H9 (cell line): ENCODE results near the gene TOP3B. TPM values are rescaled to one million over a fixed set of nuclear protein-coding genes. Genes with fewer than 3 reads are reported as not detected.

ENCODE experiments used
- DNase-seq: peaks from one replicate; pipeline ENCODE4 v3.0.0-alpha.2; 2017
- H2AFZ ChIP-seq: one replicate; pipeline ENCODE4 v1.6.1; 2013; ENCODE audit warnings: mild to moderate bottlenecking, low read length, control low read depth, moderate library complexity
- H2AK5ac ChIP-seq: 2 replicates; pipeline ENCODE4 v1.6.1; 2013; ENCODE audit warnings: low read length, control low read depth, mixed read lengths; ENCODE audit not compliant: insufficient read length
- H2BK120ac ChIP-seq: one replicate; pipeline ENCODE4 v1.6.1; 2013; ENCODE audit warnings: low read depth, mild to moderate bottlenecking, low read length, control low read depth, inconsistent platforms; ENCODE audit not compliant: poor library complexity, severe bottlenecking
- H2BK12ac ChIP-seq: 2 replicates; pipeline ENCODE4 v1.6.1; 2013; ENCODE audit warnings: low read length, control low read depth, mixed read lengths, low read depth; ENCODE audit not compliant: insufficient read length
- H2BK15ac ChIP-seq: 2 replicates; pipeline ENCODE4 v1.6.1; 2013; ENCODE audit warnings: low read depth, low read length, control low read depth
- H2BK20ac ChIP-seq: one replicate; pipeline ENCODE4 v1.6.1; 2013; ENCODE audit warnings: low read depth, mild to moderate bottlenecking, low read length, control low read depth, inconsistent platforms; ENCODE audit not compliant: poor library complexity, severe bottlenecking
- H2BK5ac ChIP-seq: 2 replicates; pipeline ENCODE4 v1.6.1; 2013; ENCODE audit warnings: low read length, control low read depth, mixed read lengths; ENCODE audit not compliant: insufficient read length
- H3K14ac ChIP-seq: 2 replicates; pipeline ENCODE4 v1.6.1; 2013; ENCODE audit warnings: low read length, control low read depth; ENCODE audit not compliant: insufficient read depth
- H3K18ac ChIP-seq: 2 replicates; pipeline ENCODE4 v1.6.1; 2013; ENCODE audit warnings: low read depth, mild to moderate bottlenecking, mixed read lengths, low read length, control low read depth; ENCODE audit not compliant: insufficient read length
- H3K23ac ChIP-seq: 2 replicates; pipeline ENCODE4 v1.6.1; 2013; ENCODE audit warnings: low read length, control low read depth, mixed read lengths, low read depth; ENCODE audit not compliant: insufficient read length
- H3K23me2 ChIP-seq: 2 replicates; pipeline ENCODE4 v1.6.1; 2013; ENCODE audit warnings: low read depth, mild to moderate bottlenecking, mixed read lengths, low read length, control low read depth; ENCODE audit not compliant: insufficient read length, poor library complexity, severe bottlenecking
- H3K27ac ChIP-seq: 2 replicates; pipeline ENCODE4 v1.5.1; 2013; ENCODE audit warnings: low read length, control low read depth, mixed read lengths, low read depth; ENCODE audit not compliant: insufficient read length
- H3K27me3 ChIP-seq: 2 replicates; pipeline ENCODE4 v1.6.1; 2013; ENCODE audit warnings: low read length, control low read depth, inconsistent platforms; ENCODE audit not compliant: insufficient read depth
- H3K4ac ChIP-seq: 2 replicates; pipeline ENCODE4 v1.6.1; 2013; ENCODE audit warnings: low read depth, mild to moderate bottlenecking, control low read depth, inconsistent platforms, low read length, moderate library complexity
- H3K4me1 ChIP-seq: 2 replicates; pipeline ENCODE4 v1.6.1; 2013; ENCODE audit warnings: low read length, control low read depth, inconsistent platforms; ENCODE audit not compliant: insufficient read depth
- H3K4me2 ChIP-seq: 2 replicates; pipeline ENCODE4 v1.6.1; 2013; ENCODE audit warnings: low read length, control low read depth, mixed read lengths; ENCODE audit not compliant: insufficient read length, insufficient read depth
- H3K56ac ChIP-seq: 2 replicates; pipeline ENCODE4 v1.6.1; 2013; ENCODE audit warnings: low read depth, mild to moderate bottlenecking, mixed read lengths, low read length, control low read depth; ENCODE audit not compliant: insufficient read length
- H3K79me1 ChIP-seq: 2 replicates; pipeline ENCODE4 v1.6.1; 2013; ENCODE audit warnings: low read depth, mild to moderate bottlenecking, moderate library complexity, low read length, control low read depth, inconsistent platforms; ENCODE audit not compliant: insufficient read depth, poor library complexity, severe bottlenecking
- H3K79me2 ChIP-seq: 2 replicates; pipeline ENCODE4 v1.6.1; 2013; ENCODE audit warnings: low read length, control low read depth, inconsistent platforms; ENCODE audit not compliant: insufficient read depth
- H3K9ac ChIP-seq: 2 replicates; pipeline ENCODE4 v1.6.1; 2013; ENCODE audit warnings: low read length, control low read depth, mixed read lengths; ENCODE audit not compliant: insufficient read length; ENCODE audit errors: extremely low read depth
- H3K9me3 ChIP-seq: one replicate; pipeline ENCODE4 v1.6.1; 2013; ENCODE audit warnings: low read depth, low read length, inconsistent platforms; ENCODE audit not compliant: control insufficient read depth
- H3T11ph ChIP-seq: one replicate; pipeline ENCODE4 v1.6.1; 2013; ENCODE audit warnings: mild to moderate bottlenecking, low read length, control low read depth, inconsistent platforms
- H4K20me1 ChIP-seq: one replicate; pipeline ENCODE4 v1.6.1; 2013; ENCODE audit not compliant: control insufficient read depth, insufficient read length, insufficient read depth
- H4K5ac ChIP-seq: 2 replicates; pipeline ENCODE4 v1.6.1; 2013; ENCODE audit warnings: low read depth, mild to moderate bottlenecking, mixed read lengths, low read length, control low read depth; ENCODE audit not compliant: insufficient read length
- H4K8ac ChIP-seq: replicated peaks from 2 replicates; pipeline ENCODE4 v1.6.1; 2013; ENCODE audit warnings: low read length, control low read depth, mixed read lengths, low read depth; ENCODE audit not compliant: insufficient read length
- H4K91ac ChIP-seq: 2 replicates; pipeline ENCODE4 v1.6.1; 2013; ENCODE audit warnings: low read depth, mild to moderate bottlenecking, moderate library complexity, mixed read lengths, low read length, control low read depth; ENCODE audit not compliant: insufficient read length
- H3K27ac Mint-ChIP-seq, 3 experiments: 2 replicates in 2 of 3; 3 replicates in 1 of 3; pipeline ENCODE4 v1.8.0; 2020 to 2021; ENCODE audit warnings: mixed read lengths in 3 of 3, mild to moderate bottlenecking in 1 of 3, moderate library complexity in 1 of 3
- H3K27me3 Mint-ChIP-seq: 2 replicates; pipeline ENCODE4 v1.8.0; 2021; ENCODE audit warnings: low read depth, mild to moderate bottlenecking, moderate library complexity, mixed read lengths
- H3K36me3 Mint-ChIP-seq, 3 experiments: 2 replicates in 2 of 3; 3 replicates in 1 of 3; pipeline ENCODE4 v1.8.0; 2020 to 2021; ENCODE audit warnings: low read depth in 3 of 3, mixed read lengths in 3 of 3; ENCODE audit not compliant: insufficient read depth in 1 of 3
- H3K4me1 Mint-ChIP-seq, 2 experiments: 2 replicates each; pipeline ENCODE4 v1.8.0; 2020; ENCODE audit warnings: mixed read lengths in 2 of 2
- H3K4me3 Mint-ChIP-seq, 2 experiments: 2 replicates in 1 of 2; 3 replicates in 1 of 2; pipeline ENCODE4 v1.8.0; 2020 to 2021; ENCODE audit warnings: mild to moderate bottlenecking in 2 of 2, mixed read lengths in 2 of 2, moderate library complexity in 1 of 2
- H3K9me3 Mint-ChIP-seq, 2 experiments: 2 replicates in 1 of 2; 3 replicates in 1 of 2; pipeline ENCODE4 v1.8.0; 2020; ENCODE audit warnings: mild to moderate bottlenecking in 2 of 2, mixed read lengths in 2 of 2, moderate library complexity in 1 of 2
- CTCF ChIP-seq: fragments of 200-600 bp; sonication (generic); conservative IDR thresholded peaks from 3 replicates; pipeline ENCODE4 v1.8.0; 2021; ENCODE audit warnings: antibody characterized with exemption, mild to moderate bottlenecking
- WGBS: extraction: QIAGEN DNeasy Blood & Tissue Kit; methylation state at CpG from one replicate; pipeline ENCODE4 v1.1.7; 2013; ENCODE audit warnings: missing lambda C conversion rate, low lambda C conversion rate, mixed read lengths; ENCODE audit not compliant: insufficient read length; ENCODE audit errors: extremely low coverage; 5-methylcytosine and 5-hydroxymethylcytosine counted together
- total RNA-seq: library from RNA; stranded (reverse); gene quantifications from 2 replicates; pipeline ENCODE4 v1.2.1, GENCODE V29; 2021

The TOP3B gene
- total RNA-seq, 1 experiment from 2014 or later: 55.2 TPM

GRCh38 chr22:22027955-22028354 lies 45.4 kb upstream of the TOP3B start:
- no CpG with 5 or more reads among the region's 3 CpGs for WGBS
- Mint-ChIP-seq H3K9me3 (no peaks in the 10 kb centered on the region), H3K27ac (no peak overlapping the region), H3K4me1 (peaks cover 6 to 18% of the 10 kb centered on the region in 2 experiments), H3K36me3 (no peaks in the 10 kb centered on the region), H3K4me3 (no peak overlapping the region), H3K27me3 (peaks cover 95% of the 10 kb centered on the region)
- no peaks in the 10 kb centered on the region for H3K23me2 ChIP-seq
- no peak overlapping the region for H2BK12ac ChIP-seq
- no peaks in the 10 kb centered on the region for H3K9me3 ChIP-seq
- no peak overlapping the region for H2AK5ac ChIP-seq
- no peak overlapping the region for H2AFZ ChIP-seq
- H3K4ac ChIP-seq: no peak overlapping the region
- H3K9ac ChIP-seq: no peak overlapping the region
- H3K4me1 ChIP-seq: no peaks in the 10 kb centered on the region; the same call in 1 of the 2 replicates
- no peak overlapping the region for H3K14ac ChIP-seq
- no peak overlapping the region for H3T11ph ChIP-seq
- no peak overlapping the region for H2BK20ac ChIP-seq
- no peak for DNase-seq
- H4K20me1 ChIP-seq: no peaks in the 10 kb centered on the region
- no peaks in the 10 kb centered on the region for H3K79me2 ChIP-seq
- H2BK120ac ChIP-seq: no peak overlapping the region
- no peak overlapping the region for H3K18ac ChIP-seq
- no peak overlapping the region for H2BK15ac ChIP-seq
- no peak for TF ChIP-seq CTCF
- no peak overlapping the region for H3K23ac ChIP-seq
- H4K91ac ChIP-seq: no peak overlapping the region
- no peak overlapping the region for H4K5ac ChIP-seq
- no peak overlapping the region for H3K4me2 ChIP-seq
- no peak overlapping the region for H2BK5ac ChIP-seq
- H3K79me1 ChIP-seq: no peaks in the 10 kb centered on the region
- no peak overlapping the region for H3K56ac ChIP-seq
- peaks cover 19% of the 10 kb centered on the region; the same call in 1 of the 2 replicates for H3K27me3 ChIP-seq
- H3K27ac ChIP-seq: no peak overlapping the region
- H4K8ac ChIP-seq: no peak overlapping the region
